H9 (cell line): ENCODE data around the gene HIPK3. TPM values are rescaled to one million over a fixed set of nuclear protein-coding genes. Genes with fewer than 3 reads are reported as not detected.

Source experiments
- DNase-seq: peaks from one replicate; pipeline ENCODE4 v3.0.0-alpha.2; 2017
- H2AFZ ChIP-seq: one replicate; pipeline ENCODE4 v1.6.1; 2013; ENCODE audit warnings: mild to moderate bottlenecking, low read length, control low read depth, moderate library complexity
- H2AK5ac ChIP-seq: 2 replicates; pipeline ENCODE4 v1.6.1; 2013; ENCODE audit warnings: low read length, control low read depth, mixed read lengths; ENCODE audit not compliant: insufficient read length
- H2BK120ac ChIP-seq: one replicate; pipeline ENCODE4 v1.6.1; 2013; ENCODE audit warnings: low read depth, mild to moderate bottlenecking, low read length, control low read depth, inconsistent platforms; ENCODE audit not compliant: poor library complexity, severe bottlenecking
- H2BK12ac ChIP-seq: 2 replicates; pipeline ENCODE4 v1.6.1; 2013; ENCODE audit warnings: low read length, control low read depth, mixed read lengths, low read depth; ENCODE audit not compliant: insufficient read length
- H2BK15ac ChIP-seq: 2 replicates; pipeline ENCODE4 v1.6.1; 2013; ENCODE audit warnings: low read depth, low read length, control low read depth
- H2BK20ac ChIP-seq: one replicate; pipeline ENCODE4 v1.6.1; 2013; ENCODE audit warnings: low read depth, mild to moderate bottlenecking, low read length, control low read depth, inconsistent platforms; ENCODE audit not compliant: poor library complexity, severe bottlenecking
- H2BK5ac ChIP-seq: 2 replicates; pipeline ENCODE4 v1.6.1; 2013; ENCODE audit warnings: low read length, control low read depth, mixed read lengths; ENCODE audit not compliant: insufficient read length
- H3K14ac ChIP-seq: 2 replicates; pipeline ENCODE4 v1.6.1; 2013; ENCODE audit warnings: low read length, control low read depth; ENCODE audit not compliant: insufficient read depth
- H3K18ac ChIP-seq: 2 replicates; pipeline ENCODE4 v1.6.1; 2013; ENCODE audit warnings: low read depth, mild to moderate bottlenecking, mixed read lengths, low read length, control low read depth; ENCODE audit not compliant: insufficient read length
- H3K23ac ChIP-seq: 2 replicates; pipeline ENCODE4 v1.6.1; 2013; ENCODE audit warnings: low read length, control low read depth, mixed read lengths, low read depth; ENCODE audit not compliant: insufficient read length
- H3K23me2 ChIP-seq: 2 replicates; pipeline ENCODE4 v1.6.1; 2013; ENCODE audit warnings: low read depth, mild to moderate bottlenecking, mixed read lengths, low read length, control low read depth; ENCODE audit not compliant: insufficient read length, poor library complexity, severe bottlenecking
- H3K27ac ChIP-seq: 2 replicates; pipeline ENCODE4 v1.5.1; 2013; ENCODE audit warnings: low read length, control low read depth, mixed read lengths, low read depth; ENCODE audit not compliant: insufficient read length
- H3K27me3 ChIP-seq: 2 replicates; pipeline ENCODE4 v1.6.1; 2013; ENCODE audit warnings: low read length, control low read depth, inconsistent platforms; ENCODE audit not compliant: insufficient read depth
- H3K4ac ChIP-seq: 2 replicates; pipeline ENCODE4 v1.6.1; 2013; ENCODE audit warnings: low read depth, mild to moderate bottlenecking, control low read depth, inconsistent platforms, low read length, moderate library complexity
- H3K4me1 ChIP-seq: 2 replicates; pipeline ENCODE4 v1.6.1; 2013; ENCODE audit warnings: low read length, control low read depth, inconsistent platforms; ENCODE audit not compliant: insufficient read depth
- H3K4me2 ChIP-seq: 2 replicates; pipeline ENCODE4 v1.6.1; 2013; ENCODE audit warnings: low read length, control low read depth, mixed read lengths; ENCODE audit not compliant: insufficient read length, insufficient read depth
- H3K56ac ChIP-seq: 2 replicates; pipeline ENCODE4 v1.6.1; 2013; ENCODE audit warnings: low read depth, mild to moderate bottlenecking, mixed read lengths, low read length, control low read depth; ENCODE audit not compliant: insufficient read length
- H3K79me1 ChIP-seq: 2 replicates; pipeline ENCODE4 v1.6.1; 2013; ENCODE audit warnings: low read depth, mild to moderate bottlenecking, moderate library complexity, low read length, control low read depth, inconsistent platforms; ENCODE audit not compliant: insufficient read depth, poor library complexity, severe bottlenecking
- H3K79me2 ChIP-seq: 2 replicates; pipeline ENCODE4 v1.6.1; 2013; ENCODE audit warnings: low read length, control low read depth, inconsistent platforms; ENCODE audit not compliant: insufficient read depth
- H3K9ac ChIP-seq: 2 replicates; pipeline ENCODE4 v1.6.1; 2013; ENCODE audit warnings: low read length, control low read depth, mixed read lengths; ENCODE audit not compliant: insufficient read length; ENCODE audit errors: extremely low read depth
- H3K9me3 ChIP-seq: one replicate; pipeline ENCODE4 v1.6.1; 2013; ENCODE audit warnings: low read depth, low read length, inconsistent platforms; ENCODE audit not compliant: control insufficient read depth
- H3T11ph ChIP-seq: one replicate; pipeline ENCODE4 v1.6.1; 2013; ENCODE audit warnings: mild to moderate bottlenecking, low read length, control low read depth, inconsistent platforms
- H4K20me1 ChIP-seq: one replicate; pipeline ENCODE4 v1.6.1; 2013; ENCODE audit not compliant: control insufficient read depth, insufficient read length, insufficient read depth
- H4K5ac ChIP-seq: 2 replicates; pipeline ENCODE4 v1.6.1; 2013; ENCODE audit warnings: low read depth, mild to moderate bottlenecking, mixed read lengths, low read length, control low read depth; ENCODE audit not compliant: insufficient read length
- H4K8ac ChIP-seq: replicated peaks from 2 replicates; pipeline ENCODE4 v1.6.1; 2013; ENCODE audit warnings: low read length, control low read depth, mixed read lengths, low read depth; ENCODE audit not compliant: insufficient read length
- H4K91ac ChIP-seq: 2 replicates; pipeline ENCODE4 v1.6.1; 2013; ENCODE audit warnings: low read depth, mild to moderate bottlenecking, moderate library complexity, mixed read lengths, low read length, control low read depth; ENCODE audit not compliant: insufficient read length
- H3K27ac Mint-ChIP-seq, 3 experiments: 2 replicates in 2 of 3; 3 replicates in 1 of 3; pipeline ENCODE4 v1.8.0; 2020 to 2021; ENCODE audit warnings: mixed read lengths in 3 of 3, mild to moderate bottlenecking in 1 of 3, moderate library complexity in 1 of 3
- H3K27me3 Mint-ChIP-seq: 2 replicates; pipeline ENCODE4 v1.8.0; 2021; ENCODE audit warnings: low read depth, mild to moderate bottlenecking, moderate library complexity, mixed read lengths
- H3K36me3 Mint-ChIP-seq, 3 experiments: 2 replicates in 2 of 3; 3 replicates in 1 of 3; pipeline ENCODE4 v1.8.0; 2020 to 2021; ENCODE audit warnings: low read depth in 3 of 3, mixed read lengths in 3 of 3; ENCODE audit not compliant: insufficient read depth in 1 of 3
- H3K4me1 Mint-ChIP-seq, 2 experiments: 2 replicates each; pipeline ENCODE4 v1.8.0; 2020; ENCODE audit warnings: mixed read lengths in 2 of 2
- H3K4me3 Mint-ChIP-seq, 2 experiments: 2 replicates in 1 of 2; 3 replicates in 1 of 2; pipeline ENCODE4 v1.8.0; 2020 to 2021; ENCODE audit warnings: mild to moderate bottlenecking in 2 of 2, mixed read lengths in 2 of 2, moderate library complexity in 1 of 2
- H3K9me3 Mint-ChIP-seq, 2 experiments: 2 replicates in 1 of 2; 3 replicates in 1 of 2; pipeline ENCODE4 v1.8.0; 2020; ENCODE audit warnings: mild to moderate bottlenecking in 2 of 2, mixed read lengths in 2 of 2, moderate library complexity in 1 of 2
- WGBS: extraction: QIAGEN DNeasy Blood & Tissue Kit; methylation state at CpG from one replicate; pipeline ENCODE4 v1.1.7; 2013; ENCODE audit warnings: missing lambda C conversion rate, low lambda C conversion rate, mixed read lengths; ENCODE audit not compliant: insufficient read length; ENCODE audit errors: extremely low coverage; 5-methylcytosine and 5-hydroxymethylcytosine counted together
- total RNA-seq: library from RNA; stranded (reverse); gene quantifications from 2 replicates; pipeline ENCODE4 v1.2.1, GENCODE V29; 2021
- TF ChIP-seq, protein P1 (sequence below): fragments of 200-600 bp; sonication (generic); conservative IDR thresholded peaks from 3 replicates; pipeline ENCODE4 v1.8.0; 2021; ENCODE audit warnings: antibody characterized with exemption, mild to moderate bottlenecking

The HIPK3 gene
- total RNA-seq, 1 experiment from 2014 or later: 23.4 TPM

DNA sequence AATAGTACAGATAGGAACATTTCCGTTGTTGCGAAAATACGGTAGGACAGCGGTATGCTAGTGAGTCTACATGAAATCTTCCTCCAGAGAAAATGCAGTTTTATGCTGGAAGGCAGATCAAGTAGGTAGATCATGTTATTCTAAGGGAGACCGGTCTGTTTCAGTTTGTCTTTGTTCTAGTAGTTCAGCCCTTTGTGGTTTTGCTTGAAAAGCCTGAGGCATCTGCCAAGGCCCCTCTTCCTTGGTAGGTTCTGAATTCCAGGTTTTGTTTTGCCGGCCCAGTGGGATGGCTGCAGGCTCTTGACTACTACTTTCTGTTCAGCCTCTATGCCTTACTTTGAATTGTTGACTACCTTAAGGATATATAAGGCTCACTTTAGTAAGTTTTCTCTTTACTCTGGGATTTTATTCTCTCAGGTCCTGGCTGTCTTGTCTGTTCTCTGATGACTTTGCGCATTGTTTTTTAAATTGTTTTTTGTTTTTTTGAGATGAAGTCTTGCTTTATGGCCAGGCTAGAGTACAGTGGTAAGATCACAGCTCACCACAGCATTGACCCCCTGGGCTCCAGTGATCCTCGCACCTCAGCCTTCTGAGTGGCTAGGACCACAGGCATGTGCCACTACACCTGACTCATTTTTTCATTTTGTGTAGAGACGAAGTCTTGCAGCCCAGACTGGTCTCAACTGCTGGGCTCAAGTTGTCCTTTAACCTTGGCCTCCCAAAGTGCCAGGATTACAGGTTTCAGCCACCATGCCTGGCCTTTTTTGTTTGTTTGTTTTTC, 53.7 kb downstream of the HIPK3 start:
- no peaks in the 10 kb centered on the region for H3K9me3 Mint-ChIP-seq
- H3K18ac ChIP-seq: peak overlapping the region; percentile 47
- H3K23me2 ChIP-seq: no peaks in the 10 kb centered on the region
- H3K14ac ChIP-seq: no peak overlapping the region
- no peak overlapping the region for H3K4me3 Mint-ChIP-seq
- no peaks in the 10 kb centered on the region; the same call in 1 of the 2 replicates for H3K79me2 ChIP-seq
- TF ChIP-seq, protein P1, sequence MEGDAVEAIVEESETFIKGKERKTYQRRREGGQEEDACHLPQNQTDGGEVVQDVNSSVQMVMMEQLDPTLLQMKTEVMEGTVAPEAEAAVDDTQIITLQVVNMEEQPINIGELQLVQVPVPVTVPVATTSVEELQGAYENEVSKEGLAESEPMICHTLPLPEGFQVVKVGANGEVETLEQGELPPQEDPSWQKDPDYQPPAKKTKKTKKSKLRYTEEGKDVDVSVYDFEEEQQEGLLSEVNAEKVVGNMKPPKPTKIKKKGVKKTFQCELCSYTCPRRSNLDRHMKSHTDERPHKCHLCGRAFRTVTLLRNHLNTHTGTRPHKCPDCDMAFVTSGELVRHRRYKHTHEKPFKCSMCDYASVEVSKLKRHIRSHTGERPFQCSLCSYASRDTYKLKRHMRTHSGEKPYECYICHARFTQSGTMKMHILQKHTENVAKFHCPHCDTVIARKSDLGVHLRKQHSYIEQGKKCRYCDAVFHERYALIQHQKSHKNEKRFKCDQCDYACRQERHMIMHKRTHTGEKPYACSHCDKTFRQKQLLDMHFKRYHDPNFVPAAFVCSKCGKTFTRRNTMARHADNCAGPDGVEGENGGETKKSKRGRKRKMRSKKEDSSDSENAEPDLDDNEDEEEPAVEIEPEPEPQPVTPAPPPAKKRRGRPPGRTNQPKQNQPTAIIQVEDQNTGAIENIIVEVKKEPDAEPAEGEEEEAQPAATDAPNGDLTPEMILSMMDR: no peak
- H3K4me1 ChIP-seq: no peaks in the 10 kb centered on the region; the same call in 1 of the 2 replicates
- H3K56ac ChIP-seq: no peak overlapping the region
- H2BK15ac ChIP-seq: no peak overlapping the region
- no peaks in the 10 kb centered on the region for H3K27me3 ChIP-seq
- DNase-seq: peak; percentile 49
- H3K23ac ChIP-seq: no peak overlapping the region
- H3K4me1 Mint-ChIP-seq: peaks cover 27 to 31% of the 10 kb centered on the region in 2 experiments
- H2BK120ac ChIP-seq: no peak overlapping the region
- H3K36me3 Mint-ChIP-seq: no peaks in the 10 kb centered on the region; a peak in 1 of 7 replicates
- H2AFZ ChIP-seq: no peak overlapping the region
- H4K8ac ChIP-seq: no peak overlapping the region
- WGBS: no CpG with 5 or more reads among the region's 9 CpGs
- no peak overlapping the region for H3K4ac ChIP-seq
- peak overlapping the region; percentile 32 for H3K27ac ChIP-seq
- H3T11ph ChIP-seq: no peak overlapping the region
- H4K91ac ChIP-seq: no peak overlapping the region
- H3K27ac Mint-ChIP-seq: peak overlapping the region; percentile 12 to 43 (median 14); a peak in 3 of 7 replicates
- H4K5ac ChIP-seq: no peak overlapping the region
- no peak overlapping the region for H2BK5ac ChIP-seq
- no peak overlapping the region for H2AK5ac ChIP-seq
- H3K9ac ChIP-seq: peak overlapping the region; percentile 29
- H3K9me3 ChIP-seq: no peaks in the 10 kb centered on the region
- H3K27me3 Mint-ChIP-seq: no peaks in the 10 kb centered on the region
- H4K20me1 ChIP-seq: no peaks in the 10 kb centered on the region
- no peaks in the 10 kb centered on the region for H3K79me1 ChIP-seq
- H2BK20ac ChIP-seq: no peak overlapping the region
- H2BK12ac ChIP-seq: no peak overlapping the region
- no peak overlapping the region for H3K4me2 ChIP-seq
